Ishikawa (cell line): ENCODE data around the gene HOXA4.

Source experiments
- CEBPB ChIP-seq: IDR thresholded peaks from 2 replicates; pipeline ENCODE4 v1.6.1; 2012
- CREB1 ChIP-seq: IDR thresholded peaks from 2 replicates; pipeline ENCODE4 v1.6.1; 2012; ENCODE audit warnings: low read depth
- EGR1 ChIP-seq: IDR thresholded peaks from 2 replicates; pipeline ENCODE4 v1.6.1; 2012
- EP300 ChIP-seq: IDR thresholded peaks from 2 replicates; pipeline ENCODE4 v1.6.1; 2012; ENCODE audit warnings: borderline replicate concordance
- FOXM1 ChIP-seq: IDR thresholded peaks from 2 replicates; pipeline ENCODE4 v1.6.1; 2012; ENCODE audit warnings: low read depth, borderline replicate concordance
- MAX ChIP-seq: IDR thresholded peaks from 2 replicates; pipeline ENCODE4 v1.6.1; 2012
- NFIC ChIP-seq: IDR thresholded peaks from 2 replicates; pipeline ENCODE4 v1.6.1; 2012
- RAD21 ChIP-seq: IDR thresholded peaks from 2 replicates; pipeline ENCODE4 v1.6.1; 2012; ENCODE audit warnings: low read depth
- REST ChIP-seq: IDR thresholded peaks from 2 replicates; pipeline ENCODE4 v1.6.1; 2012; ENCODE audit warnings: low read depth, mild to moderate bottlenecking
- TAF1 ChIP-seq: IDR thresholded peaks from 2 replicates; pipeline ENCODE4 v1.6.1; 2012; ENCODE audit warnings: low read depth, mild to moderate bottlenecking
- TEAD4 ChIP-seq: IDR thresholded peaks from 2 replicates; pipeline ENCODE4 v1.6.1; 2012
- USF1 ChIP-seq: IDR thresholded peaks from 2 replicates; pipeline ENCODE4 v1.6.1; 2012
- YY1 ChIP-seq: IDR thresholded peaks from 2 replicates; pipeline ENCODE4 v1.6.1; 2012; ENCODE audit warnings: low read depth
- ZBTB7A ChIP-seq: IDR thresholded peaks from 2 replicates; pipeline ENCODE4 v1.6.1; 2012; ENCODE audit warnings: low read depth

The HOXA4 gene

GRCh38 chr7:27105301-27106031 is 25.1 kb downstream of the HOXA4 start:
- TF ChIP-seq MAX: no peak

GRCh38 chr7:27104341-27105058 is 26.1 kb downstream of the HOXA4 start:
- no peak for TF ChIP-seq USF1
- no peak for TF ChIP-seq RAD21

- TF ChIP-seq RAD21 (no peak), REST (no peak), ZBTB7A (no peak), TEAD4 (no peak), CEBPB (no peak), FOXM1 (no peak)
Observed at GRCh38 chr7:27103489-27104226, 26.9 kb downstream of the HOXA4 start.

- TF ChIP-seq MAX (no peak), USF1 (no peak), ZBTB7A (no peak)
Observed at GRCh38 chr7:27102581-27103442, 27.7 kb downstream of the HOXA4 start, which contains the start of gene HOXA2. Gene HOXA2 (minus strand): TSS chr7:27102683. CDS start chr7:27102500, 183 bp downstream.

- no peak for TF ChIP-seq REST
- no peak for TF ChIP-seq CEBPB
- TF ChIP-seq FOXM1: no peak
- no peak for TF ChIP-seq ZBTB7A
- no peak for TF ChIP-seq NFIC
- no peak for TF ChIP-seq MAX
- TF ChIP-seq YY1: no peak
- TF ChIP-seq EP300: no peak
- no peak for TF ChIP-seq EGR1
- no peak for TF ChIP-seq TEAD4
- TF ChIP-seq TAF1: no peak
- TF ChIP-seq USF1: no peak
- TF ChIP-seq CREB1: no peak
Observed at GRCh38 chr7:27101957-27102580, 28.5 kb downstream of the HOXA4 start.
